ENCODE data around the gene SRGAP3.
A peak's percentile ranks its signal among the peaks of the same experiment; 100 is the strongest.

The SRGAP3 gene

GRCh38 chr3:9101286-9101685, 148.2 kb downstream of the SRGAP3 start:
- H3K9me3 ChIP-seq (ENCODE audit: control extremely low read depth in 1 of 5, control insufficient read depth in 4 of 5, insufficient read depth in 2 of 5, low read depth in 1 of 5, low read length in 4 of 5): peaks cover 0 to 4% (median 0%) of the 10 kb centered on the region in 5 experiments
- CTCF ChIA-PET: no interaction called here
- H3K27ac ChIP-seq (ENCODE audit: insufficient read depth in 1 of 2, low read depth in 1 of 2, low read length in 2 of 2, poor library complexity in 1 of 2, severe bottlenecking in 2 of 2): no peak overlapping the region
- POLR2A ChIA-PET: no interaction called here
- 82% methylated on average over 12 of the region's 12 CpGs for WGBS (ENCODE audit: insufficient coverage)
- H3K4me3 ChIP-seq (ENCODE audit: control insufficient read depth in 1 of 7, extremely low read depth in 1 of 7, insufficient read depth in 4 of 7, low read depth in 2 of 7, low read length in 6 of 7): no peak overlapping the region
- H3K4me1 ChIP-seq (ENCODE audit: control extremely low read depth in 1 of 4, control insufficient read depth in 4 of 4, insufficient read depth in 4 of 4, low read length in 3 of 4): no peaks in the 10 kb centered on the region
- H3K27me3 ChIP-seq (replicated peaks in 2 of 5; ENCODE audit: control insufficient read depth in 4 of 5, insufficient read depth in 5 of 5, low read length in 4 of 5): no peaks in the 10 kb centered on the region
- peaks cover 0 to 5% (median 0%) of the 10 kb centered on the region in 4 experiments for H3K36me3 ChIP-seq (ENCODE audit: control insufficient read depth in 4 of 4, insufficient read depth in 4 of 4, low read length in 3 of 4)
- DNase-seq: no peak

- Histone ChIP-seq H3K27me3 (replicated peaks in 2 of 5; ENCODE audit: control insufficient read depth in 4 of 5, insufficient read depth in 5 of 5, low read length in 4 of 5) (no peaks in the 10 kb centered on the region), H3K9me3 (ENCODE audit: control extremely low read depth in 1 of 5, control insufficient read depth in 4 of 5, insufficient read depth in 2 of 5, low read depth in 1 of 5, low read length in 4 of 5) (peaks cover 0 to 4% (median 0%) of the 10 kb centered on the region in 5 experiments), H3K4me1 (ENCODE audit: control extremely low read depth in 1 of 4, control insufficient read depth in 4 of 4, insufficient read depth in 4 of 4, low read length in 3 of 4) (no peaks in the 10 kb centered on the region), H3K4me3 (ENCODE audit: control insufficient read depth in 1 of 7, extremely low read depth in 1 of 7, insufficient read depth in 4 of 7, low read depth in 2 of 7, low read length in 6 of 7) (no peak overlapping the region), H3K27ac (ENCODE audit: insufficient read depth in 1 of 2, low read depth in 1 of 2, low read length in 2 of 2, poor library complexity in 1 of 2, severe bottlenecking in 2 of 2) (no peak overlapping the region), H3K36me3 (ENCODE audit: control insufficient read depth in 4 of 4, insufficient read depth in 4 of 4, low read length in 3 of 4) (peaks cover 0 to 5% (median 0%) of the 10 kb centered on the region in 4 experiments)
- CTCF ChIA-PET: no interaction called here
- 80% methylated on average over 4 of the region's 5 CpGs for WGBS (ENCODE audit: insufficient coverage)
- peak in 2 of 3 donors; percentile 17 to 29 for DNase-seq
- POLR2A ChIA-PET: no interaction called here
Measured at GRCh38 chr3:9100513-9100894, 148.9 kb downstream of the SRGAP3 start.

GRCh38 chr3:9099702-9100512, 149.5 kb downstream of the SRGAP3 start:
- Histone ChIP-seq H3K27me3 (replicated peaks in 2 of 5; ENCODE audit: control insufficient read depth in 4 of 5, insufficient read depth in 5 of 5, low read length in 4 of 5) (no peaks in the 10 kb centered on the region), H3K27ac (ENCODE audit: insufficient read depth in 1 of 2, low read depth in 1 of 2, low read length in 2 of 2, poor library complexity in 1 of 2, severe bottlenecking in 2 of 2) (no peak overlapping the region), H3K4me1 (ENCODE audit: control extremely low read depth in 1 of 4, control insufficient read depth in 4 of 4, insufficient read depth in 4 of 4, low read length in 3 of 4) (no peaks in the 10 kb centered on the region), H3K4me3 (ENCODE audit: control insufficient read depth in 1 of 7, extremely low read depth in 1 of 7, insufficient read depth in 4 of 7, low read depth in 2 of 7, low read length in 6 of 7) (no peak overlapping the region), H3K36me3 (ENCODE audit: control insufficient read depth in 4 of 4, insufficient read depth in 4 of 4, low read length in 3 of 4) (peaks cover 0 to 5% (median 0%) of the 10 kb centered on the region in 4 experiments), H3K9me3 (ENCODE audit: control extremely low read depth in 1 of 5, control insufficient read depth in 4 of 5, insufficient read depth in 2 of 5, low read depth in 1 of 5, low read length in 4 of 5) (peaks cover 0 to 4% (median 0%) of the 10 kb centered on the region in 5 experiments)
- WGBS (ENCODE audit: insufficient coverage): 98% methylated on average over 8 of the region's 12 CpGs
- ChIA-PET POLR2A (no interaction called here), CTCF (no interaction called here)
- DNase-seq: no peak

GRCh38 chr3:9098716-9099675, 150.4 kb downstream of the SRGAP3 start:
- ChIA-PET CTCF (interaction anchor here (0.8 kb wide), 1 partner anchor 28 kb away, joined by 3 read pairs; no protein-coding TSS in a partner anchor), POLR2A (no interaction called here)
- Histone ChIP-seq H3K27ac (ENCODE audit: insufficient read depth in 1 of 2, low read depth in 1 of 2, low read length in 2 of 2, poor library complexity in 1 of 2, severe bottlenecking in 2 of 2) (no peak overlapping the region), H3K36me3 (ENCODE audit: control insufficient read depth in 4 of 4, insufficient read depth in 4 of 4, low read length in 3 of 4) (no peaks in the 10 kb centered on the region), H3K9me3 (ENCODE audit: control extremely low read depth in 1 of 5, control insufficient read depth in 4 of 5, insufficient read depth in 2 of 5, low read depth in 1 of 5, low read length in 4 of 5) (no peaks in the 10 kb centered on the region), H3K4me1 (ENCODE audit: control extremely low read depth in 1 of 4, control insufficient read depth in 4 of 4, insufficient read depth in 4 of 4, low read length in 3 of 4) (no peaks in the 10 kb centered on the region), H3K4me3 (ENCODE audit: control insufficient read depth in 1 of 7, extremely low read depth in 1 of 7, insufficient read depth in 4 of 7, low read depth in 2 of 7, low read length in 6 of 7) (no peak overlapping the region), H3K27me3 (replicated peaks in 2 of 5; ENCODE audit: control insufficient read depth in 4 of 5, insufficient read depth in 5 of 5, low read length in 4 of 5) (no peaks in the 10 kb centered on the region)
- DNase-seq: no peak
- whole genome bisulfite sequencing (ENCODE audit: insufficient coverage): 96% methylated on average over 11 of the region's 17 CpGs

GRCh38 chr3:9097495-9097894, 152.0 kb downstream of the SRGAP3 start:
- no peak overlapping the region for H3K4me3 ChIP-seq (ENCODE audit: control insufficient read depth in 1 of 7, extremely low read depth in 1 of 7, insufficient read depth in 4 of 7, low read depth in 2 of 7, low read length in 6 of 7)
- no peaks in the 10 kb centered on the region for H3K27me3 ChIP-seq (replicated peaks in 2 of 5; ENCODE audit: control insufficient read depth in 4 of 5, insufficient read depth in 5 of 5, low read length in 4 of 5)
- no peaks in the 10 kb centered on the region for H3K4me1 ChIP-seq (ENCODE audit: control extremely low read depth in 1 of 4, control insufficient read depth in 4 of 4, insufficient read depth in 4 of 4, low read length in 3 of 4)
- CTCF ChIA-PET: interaction anchor here (1.2 kb wide), 1 partner anchor 37 kb away, joined by 3 read pairs; no protein-coding TSS in a partner anchor
- WGBS (ENCODE audit: insufficient coverage): 100% methylated on average over 6 of the region's 7 CpGs
- H3K27ac ChIP-seq (ENCODE audit: insufficient read depth in 1 of 2, low read depth in 1 of 2, low read length in 2 of 2, poor library complexity in 1 of 2, severe bottlenecking in 2 of 2): no peak overlapping the region
- no peak for DNase-seq
- POLR2A ChIA-PET: no interaction called here
- H3K36me3 ChIP-seq (ENCODE audit: control insufficient read depth in 4 of 4, insufficient read depth in 4 of 4, low read length in 3 of 4): no peaks in the 10 kb centered on the region
- no peaks in the 10 kb centered on the region for H3K9me3 ChIP-seq (ENCODE audit: control extremely low read depth in 1 of 5, control insufficient read depth in 4 of 5, insufficient read depth in 2 of 5, low read depth in 1 of 5, low read length in 4 of 5)

GRCh38 chr3:9091486-9092235, 157.8 kb downstream of the SRGAP3 start:
- no peak overlapping the region for H3K27ac ChIP-seq (ENCODE audit: insufficient read depth in 1 of 2, low read depth in 1 of 2, low read length in 2 of 2, poor library complexity in 1 of 2, severe bottlenecking in 2 of 2)
- no peaks in the 10 kb centered on the region for H3K27me3 ChIP-seq (replicated peaks in 2 of 5; ENCODE audit: control insufficient read depth in 4 of 5, insufficient read depth in 5 of 5, low read length in 4 of 5)
- no peaks in the 10 kb centered on the region for H3K9me3 ChIP-seq (ENCODE audit: control extremely low read depth in 1 of 5, control insufficient read depth in 4 of 5, insufficient read depth in 2 of 5, low read depth in 1 of 5, low read length in 4 of 5)
- no peak overlapping the region for H3K4me3 ChIP-seq (ENCODE audit: control insufficient read depth in 1 of 7, extremely low read depth in 1 of 7, insufficient read depth in 4 of 7, low read depth in 2 of 7, low read length in 6 of 7)
- ChIA-PET CTCF (no interaction called here), POLR2A (no interaction called here)
- H3K4me1 ChIP-seq (ENCODE audit: control extremely low read depth in 1 of 4, control insufficient read depth in 4 of 4, insufficient read depth in 4 of 4, low read length in 3 of 4): peaks cover 0 to 20% (median 10%) of the 10 kb centered on the region in 4 experiments
- H3K36me3 ChIP-seq (ENCODE audit: control insufficient read depth in 4 of 4, insufficient read depth in 4 of 4, low read length in 3 of 4): no peaks in the 10 kb centered on the region
- 92% methylated on average over 13 of the region's 15 CpGs for WGBS (ENCODE audit: insufficient coverage)
- DNase-seq: no peak

All from common myeloid progenitor, CD34-positive (primary cell).